GM13977 (cell line): ENCODE measurements around the gene SRGAP2C.
"Not testable (repeated sequence)": the region's sequence is repeated elsewhere in the genome, so short reads cannot be mapped to it uniquely, and the experiment has no call there.

Experiments
- DNase-seq: peaks from one replicate; pipeline ENCODE4 v3.0.0; 2012; ENCODE audit warnings: low spot score
- in situ Hi-C: fragments of 300-500 bp; cut with MboI; formaldehyde crosslinking; loops from one replicate; pipeline ENCODE4 v1.12.0; 2022; ENCODE audit warnings: low sequenced_read_pairs, low pct_unique_long_range_greater_than_20kb, mixed read lengths, inconsistent platforms; ENCODE audit not compliant: unreplicated experiment

SRGAP2C gene

DNA sequence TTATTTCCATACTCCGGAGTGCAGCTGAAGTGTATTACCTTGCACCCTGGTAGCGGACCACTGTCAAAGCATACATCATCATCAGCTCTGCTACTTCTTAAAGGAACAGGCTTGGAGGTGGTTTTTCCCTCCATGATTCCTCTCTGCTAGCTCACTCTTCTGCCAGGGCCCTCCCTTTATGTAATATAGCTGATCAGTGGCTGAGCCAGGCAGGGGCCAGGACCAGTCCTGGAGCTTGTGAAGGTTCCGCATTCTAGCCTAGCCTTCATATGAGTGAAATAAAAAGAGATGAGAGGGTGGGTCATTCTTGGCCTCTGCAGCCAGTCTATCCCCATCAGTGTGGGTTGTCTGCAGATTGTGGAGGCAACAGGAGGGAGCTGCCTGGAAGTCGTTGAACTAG lies 200.0 kb downstream of the SRGAP2C start:
- DNase-seq, in situ Hi-C loops: not testable (repeated sequence)

- DNase-seq, in situ Hi-C loops: not testable (repeated sequence)
Measured at GRCh38 chr1:121385162-121385561, 200.4 kb downstream of the SRGAP2C start.

DNA sequence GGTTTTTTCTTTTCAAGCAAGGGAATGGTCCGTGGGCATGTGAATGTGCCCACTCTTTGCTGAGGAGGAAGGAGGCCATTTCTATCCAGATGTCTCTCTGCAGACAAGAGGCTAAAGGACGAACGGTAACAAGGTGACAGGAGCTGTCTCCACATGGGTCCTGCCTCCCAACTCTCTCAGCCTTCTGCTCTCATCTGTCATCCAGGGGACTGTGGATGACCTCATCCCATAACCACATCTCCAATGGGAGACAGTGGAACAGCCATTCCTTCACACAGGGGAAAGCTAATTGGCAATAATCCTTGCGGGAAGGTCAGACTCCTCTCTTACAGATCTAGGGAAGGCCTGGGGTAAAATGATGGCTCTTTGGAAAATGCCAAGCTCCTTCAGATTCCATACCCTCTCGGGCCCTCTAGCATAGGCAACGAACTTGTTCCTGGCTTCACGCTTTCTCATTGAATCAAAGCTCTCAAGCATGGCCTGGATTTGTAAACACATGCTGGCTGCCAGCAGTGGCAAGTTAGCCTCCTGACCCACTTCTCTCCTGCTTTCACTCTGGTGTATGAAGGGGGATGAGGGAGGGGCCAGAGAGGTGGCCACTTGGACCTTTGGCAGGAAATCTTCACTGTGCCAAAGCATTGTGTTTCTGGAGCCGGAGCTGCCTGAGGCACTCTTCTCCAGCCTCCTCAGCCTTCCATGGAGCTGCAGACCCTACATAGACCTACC lies 201.0 kb downstream of the SRGAP2C start:
- in situ Hi-C loops = not testable (repeated sequence)

GRCh38 chr1:121386319-121386948 lies 201.7 kb downstream of the SRGAP2C start:
- DNase-seq, in situ Hi-C loops: not testable (repeated sequence)

More for the DNA sequence above, 201.0 kb downstream of the SRGAP2C start:
- not testable (repeated sequence) for DNase-seq

- DNase-seq, in situ Hi-C loops: not testable (repeated sequence)
Measured at GRCh38 chr1:121389895-121390560, 205.3 kb downstream of the SRGAP2C start.

GRCh38 chr1:121392130-121392529 lies 207.4 kb downstream of the SRGAP2C start:
- DNase-seq, in situ Hi-C loops: not testable (repeated sequence)

- DNase-seq, in situ Hi-C loops: not testable (repeated sequence)
Measured at GRCh38 chr1:121395718-121396201, 211.0 kb downstream of the SRGAP2C start.

- DNase-seq, in situ Hi-C loops: not testable (repeated sequence)
Measured at GRCh38 chr1:121396335-121397081, 211.7 kb downstream of the SRGAP2C start.

DNA sequence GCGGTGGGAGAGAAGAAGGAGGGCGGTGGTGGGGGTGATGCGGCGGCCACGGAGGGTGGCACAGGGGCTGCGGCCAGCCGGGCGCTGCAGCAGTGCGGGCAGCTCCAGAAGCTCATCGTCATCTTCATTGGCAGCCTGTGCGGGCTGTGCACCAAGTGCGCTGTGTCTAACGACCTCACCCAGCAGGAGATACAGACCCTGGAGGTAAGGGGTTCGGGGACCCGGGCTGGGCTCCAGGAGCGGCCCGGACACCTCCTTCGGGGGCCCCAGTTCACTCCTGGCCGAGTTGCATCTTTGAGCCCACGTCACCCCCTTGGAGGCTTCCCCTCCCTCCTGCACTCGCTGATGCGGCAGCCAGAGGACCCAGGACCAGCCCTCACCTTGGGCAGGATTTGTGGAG lies 212.3 kb downstream of the SRGAP2C start:
- in situ Hi-C loops = not testable (repeated sequence)

GRCh38 chr1:121399193-121399592 lies 214.4 kb downstream of the SRGAP2C start:
- DNase-seq, in situ Hi-C loops: not testable (repeated sequence)

More for the DNA sequence above, 212.3 kb downstream of the SRGAP2C start:
- DNase-seq = not testable (repeated sequence)

- DNase-seq, in situ Hi-C loops: not testable (repeated sequence)
Measured at GRCh38 chr1:121400108-121400507, 215.3 kb downstream of the SRGAP2C start.

- DNase-seq, in situ Hi-C loops: not testable (repeated sequence)
Measured at GRCh38 chr1:121400541-121401310, 216.0 kb downstream of the SRGAP2C start.

DNA sequence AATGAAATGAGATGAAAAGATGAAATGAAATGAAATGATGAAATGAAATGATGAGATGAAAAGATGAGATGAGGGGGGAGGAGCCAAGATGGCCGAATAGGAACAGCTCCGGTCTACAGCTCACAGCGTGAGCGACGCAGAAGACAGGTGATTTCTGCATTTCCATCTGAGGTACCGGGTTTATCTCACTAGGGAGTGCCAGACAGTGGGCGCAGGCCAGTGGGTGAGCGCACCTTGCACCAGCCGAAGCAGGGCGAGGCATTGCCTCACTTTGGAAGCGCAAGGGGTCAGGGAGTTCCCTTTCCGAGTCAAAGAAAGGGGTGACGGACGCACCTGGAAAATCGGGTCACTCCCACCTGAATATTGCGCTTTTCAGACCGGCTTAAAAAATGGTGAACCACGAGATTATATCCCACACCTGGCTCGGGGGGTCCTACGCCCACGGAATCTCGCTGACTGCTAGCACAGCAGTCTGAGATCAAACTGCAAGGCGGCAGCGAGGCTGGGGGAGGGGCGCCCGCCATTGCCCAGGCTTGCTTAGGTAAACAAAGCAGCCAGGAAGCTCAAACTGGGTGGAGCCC lies 216.7 kb downstream of the SRGAP2C start:
- in situ Hi-C loops, DNase-seq: not testable (repeated sequence)

- DNase-seq, in situ Hi-C loops: not testable (repeated sequence)
Measured at GRCh38 chr1:121403254-121403653, 218.5 kb downstream of the SRGAP2C start.
